Measurements from ENCODE around the gene CST3. TPM values are rescaled to one million over a fixed set of nuclear protein-coding genes. Genes with fewer than 3 reads are reported as not detected.
"Not testable (repeated sequence)": the region's sequence is repeated elsewhere in the genome, so short reads cannot be mapped to it uniquely, and the experiment has no call there.

The CST3 gene
- total RNA-seq, 2 experiments from 2014 or later: 0.72 to 1.2 TPM

DNA sequence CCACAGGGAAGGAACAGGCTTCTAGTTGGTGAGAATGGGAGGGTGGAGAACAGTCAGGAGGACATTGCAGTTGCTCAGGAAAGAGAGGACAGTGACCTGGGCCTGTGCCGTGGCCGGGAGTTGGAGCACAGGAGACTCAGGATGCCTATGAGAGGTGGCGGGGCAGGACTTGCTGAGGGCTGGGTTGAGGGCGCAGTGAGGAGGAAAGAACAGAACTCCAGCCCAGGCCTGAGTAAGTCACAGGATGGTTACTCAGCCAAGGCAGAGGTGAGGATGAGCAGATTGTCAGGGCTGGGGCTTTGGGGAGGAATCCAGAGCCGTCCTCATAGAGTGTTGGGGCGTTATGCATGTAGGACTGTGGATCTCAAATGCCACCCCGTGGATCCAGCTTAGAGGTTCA is 29.9 kb upstream of the CST3 start:
- TF ChIP-seq, protein P1, sequence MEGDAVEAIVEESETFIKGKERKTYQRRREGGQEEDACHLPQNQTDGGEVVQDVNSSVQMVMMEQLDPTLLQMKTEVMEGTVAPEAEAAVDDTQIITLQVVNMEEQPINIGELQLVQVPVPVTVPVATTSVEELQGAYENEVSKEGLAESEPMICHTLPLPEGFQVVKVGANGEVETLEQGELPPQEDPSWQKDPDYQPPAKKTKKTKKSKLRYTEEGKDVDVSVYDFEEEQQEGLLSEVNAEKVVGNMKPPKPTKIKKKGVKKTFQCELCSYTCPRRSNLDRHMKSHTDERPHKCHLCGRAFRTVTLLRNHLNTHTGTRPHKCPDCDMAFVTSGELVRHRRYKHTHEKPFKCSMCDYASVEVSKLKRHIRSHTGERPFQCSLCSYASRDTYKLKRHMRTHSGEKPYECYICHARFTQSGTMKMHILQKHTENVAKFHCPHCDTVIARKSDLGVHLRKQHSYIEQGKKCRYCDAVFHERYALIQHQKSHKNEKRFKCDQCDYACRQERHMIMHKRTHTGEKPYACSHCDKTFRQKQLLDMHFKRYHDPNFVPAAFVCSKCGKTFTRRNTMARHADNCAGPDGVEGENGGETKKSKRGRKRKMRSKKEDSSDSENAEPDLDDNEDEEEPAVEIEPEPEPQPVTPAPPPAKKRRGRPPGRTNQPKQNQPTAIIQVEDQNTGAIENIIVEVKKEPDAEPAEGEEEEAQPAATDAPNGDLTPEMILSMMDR (IDR thresholded peaks at IDR 0.05): no peak
- intact Hi-C loops (cut with micrococcal nuclease): no loop called here
- DNase-seq (no peak), ATAC-seq (no peak)
- ChIA-PET POLR2A (no interaction called here), CTCF (interaction anchor here (1.1 to 1.3 kb wide), 5 partner anchors 14 to 330 kb away, joined by 3 to 4 read pairs (median 4); no protein-coding TSS in a partner anchor)
- Mint-ChIP-seq H3K4me3 (no peak overlapping the region), H3K4me1 (ENCODE audit: low read depth) (no peaks in the 10 kb centered on the region), H3K9me3 (no peaks in the 10 kb centered on the region), H3K27ac (no peak overlapping the region), H3K36me3 (ENCODE audit: low read depth) (no peaks in the 10 kb centered on the region), H3K27me3 (no peaks in the 10 kb centered on the region)

GRCh38 chr20:23666698-23667097 is 28.9 kb upstream of the CST3 start:
- POLR2A ChIA-PET: no interaction called here
- TF ChIP-seq, protein P1 (IDR thresholded peaks at IDR 0.05): no peak

GRCh38 chr20:23666189-23666588 is 28.4 kb upstream of the CST3 start:
- DNase-seq: no peak
- Mint-ChIP-seq H3K27ac (no peak overlapping the region), H3K27me3 (no peaks in the 10 kb centered on the region), H3K36me3 (ENCODE audit: low read depth) (no peaks in the 10 kb centered on the region), H3K4me3 (no peak overlapping the region), H3K9me3 (no peaks in the 10 kb centered on the region), H3K4me1 (ENCODE audit: low read depth) (no peaks in the 10 kb centered on the region)
- TF ChIP-seq, protein P1 (IDR thresholded peaks at IDR 0.05): no peak
- ATAC-seq: no peak
- intact Hi-C loops (cut with micrococcal nuclease): no loop called here
- ChIA-PET POLR2A (no interaction called here), CTCF (no interaction called here)

More at GRCh38 chr20:23666698-23667097, 28.9 kb upstream of the CST3 start:
- no peak overlapping the region for H3K4me3 Mint-ChIP-seq
- no peak for ATAC-seq
- no peak for DNase-seq
- intact Hi-C loops (cut with micrococcal nuclease): no loop called here
- no peaks in the 10 kb centered on the region for H3K9me3 Mint-ChIP-seq
- no peaks in the 10 kb centered on the region for H3K36me3 Mint-ChIP-seq (ENCODE audit: low read depth)
- no peaks in the 10 kb centered on the region for H3K4me1 Mint-ChIP-seq (ENCODE audit: low read depth)
- CTCF ChIA-PET: no interaction called here
- H3K27ac Mint-ChIP-seq: no peak overlapping the region
- H3K27me3 Mint-ChIP-seq: no peaks in the 10 kb centered on the region

DNA sequence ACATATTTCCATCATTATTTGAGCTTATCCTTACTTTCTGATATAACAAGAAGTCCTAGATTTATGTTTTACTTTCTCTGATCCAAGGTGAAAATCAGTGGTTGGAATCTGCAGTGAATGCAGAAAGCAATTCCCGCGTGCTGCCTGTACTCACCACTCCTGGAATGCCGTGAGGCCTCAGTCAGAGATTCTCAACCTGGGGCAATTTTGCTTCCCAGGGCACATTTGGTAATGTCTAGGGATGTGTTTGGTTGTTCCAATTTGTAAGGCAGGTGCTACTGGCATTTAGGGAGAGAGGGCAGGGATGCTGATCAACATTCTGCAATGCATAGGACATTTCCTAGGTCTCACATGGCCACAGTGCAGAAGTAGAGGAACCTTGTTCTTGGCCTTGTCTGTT is 27.2 kb upstream of the CST3 start:
- intact Hi-C loops (cut with micrococcal nuclease): no loop called here
- no peaks in the 10 kb centered on the region for H3K4me1 Mint-ChIP-seq (ENCODE audit: low read depth)
- CTCF ChIA-PET: no interaction called here

GRCh38 chr20:23664046-23664445 is 26.3 kb upstream of the CST3 start:
- H3K9me3 Mint-ChIP-seq; H3K4me3 Mint-ChIP-seq; H3K36me3 Mint-ChIP-seq (ENCODE audit: low read depth); DNase-seq; ATAC-seq; intact Hi-C loops (cut with micrococcal nuclease); H3K27ac Mint-ChIP-seq; CTCF ChIA-PET; POLR2A ChIA-PET; H3K4me1 Mint-ChIP-seq (ENCODE audit: low read depth); H3K27me3 Mint-ChIP-seq: not testable (repeated sequence)

More for the DNA sequence above, 27.2 kb upstream of the CST3 start:
- Mint-ChIP-seq H3K9me3 (no peaks in the 10 kb centered on the region), H3K4me3 (no peak overlapping the region), H3K27ac (no peak overlapping the region), H3K36me3 (ENCODE audit: low read depth) (no peaks in the 10 kb centered on the region), H3K27me3 (peaks cover under 1% of the 10 kb centered on the region)
- DNase-seq (no peak), ATAC-seq (no peak)
- TF ChIP-seq, protein P1 (IDR thresholded peaks at IDR 0.05): no peak
- POLR2A ChIA-PET: no interaction called here

DNA sequence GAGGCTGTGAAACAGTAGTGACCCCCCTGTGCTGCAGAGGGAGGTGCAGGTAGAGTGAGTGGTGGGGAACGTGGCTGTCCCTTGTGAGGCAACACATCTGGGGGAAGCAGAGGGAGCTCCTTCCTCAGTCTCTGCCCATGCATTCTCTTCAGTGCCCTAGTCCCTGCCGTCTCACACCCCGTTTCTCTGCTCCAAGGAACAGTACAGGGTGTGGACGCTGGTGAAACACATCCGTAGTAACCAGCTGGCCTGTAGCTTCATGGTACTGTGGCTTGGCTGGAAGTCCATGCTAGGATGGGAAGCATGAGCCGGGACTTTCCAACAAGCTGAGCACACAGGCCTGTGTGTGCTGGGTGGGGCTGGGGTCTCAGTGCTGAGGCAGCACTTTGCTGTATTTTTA is 25.4 kb upstream of the CST3 start:
- CTCF ChIA-PET: no interaction called here
- Mint-ChIP-seq H3K27ac (no peak overlapping the region), H3K27me3 (peaks cover 3% of the 10 kb centered on the region), H3K4me1 (ENCODE audit: low read depth) (no peaks in the 10 kb centered on the region), H3K4me3 (no peak overlapping the region), H3K9me3 (no peaks in the 10 kb centered on the region), H3K36me3 (ENCODE audit: low read depth) (no peaks in the 10 kb centered on the region)
- no peak for ATAC-seq
- no peak for DNase-seq
- intact Hi-C loops (cut with micrococcal nuclease): no loop called here
- POLR2A ChIA-PET: interaction anchor here (0.6 kb wide), 1 partner anchor 76 kb away, joined by 3 read pairs; no protein-coding TSS in a partner anchor
- TF ChIP-seq, protein P1 (IDR thresholded peaks at IDR 0.05): no peak
